OCI-LY3 (cell line): ENCODE data around the gene ANKRD28.

Experiments used
- H2AFZ ChIP-seq: fragments of 200-600, 300-600 bp; shearing (Covaris generic); 2 replicates; pipeline ENCODE4 v1.6.0; 2014; ENCODE audit warnings: antibody characterized with exemption, low read depth, low read length
- H3K27ac ChIP-seq: fragments of 200-600, 300-600 bp; sonication (generic); 2 replicates; pipeline ENCODE4 v1.5.1; 2014; ENCODE audit warnings: mild to moderate bottlenecking, low read length, moderate library complexity, mixed read lengths
- H3K27me3 ChIP-seq: fragments of 200-600, 300-600 bp; sonication (generic); 2 replicates; pipeline ENCODE4 v1.6.1; 2014; ENCODE audit warnings: low read depth, low read length, mixed read lengths
- H3K36me3 ChIP-seq: fragments of 200-600, 300-600 bp; sonication (generic); replicated peaks from 2 replicates; pipeline ENCODE3; 2014; ENCODE audit warnings: low read depth, low read length, mixed read lengths
- H3K4me1 ChIP-seq: fragments of 300-600, 200-600 bp; sonication (generic); 2 replicates; pipeline ENCODE4 v1.6.1; 2014; ENCODE audit warnings: low read length, mixed read lengths
- H3K4me2 ChIP-seq: fragments of 200-600, 300-600 bp; sonication (generic); 2 replicates; pipeline ENCODE4 v1.6.1; 2014; ENCODE audit warnings: low read length, mixed read lengths
- H3K4me3 ChIP-seq: fragments of 300-600, 200-600 bp; sonication (generic); 2 replicates; pipeline ENCODE4 v1.5.1; 2014; ENCODE audit warnings: antibody characterized with exemption, mild to moderate bottlenecking, low read length, moderate library complexity
- H3K79me2 ChIP-seq: fragments of 300-600, 200-600 bp; shearing (Covaris generic); 2 replicates; pipeline ENCODE4 v1.6.1; 2014; ENCODE audit warnings: mild to moderate bottlenecking, low read length, mixed read lengths
- H3K9ac ChIP-seq: fragments of 300-600, 200-600 bp; shearing (Covaris generic); 2 replicates; pipeline ENCODE4 v1.6.0; 2014; ENCODE audit warnings: mild to moderate bottlenecking, low read length, moderate library complexity
- H3K9me3 ChIP-seq: fragments of 200-600, 300-600 bp; shearing (Covaris generic); 2 replicates; pipeline ENCODE4 v1.6.1; 2014; ENCODE audit warnings: low read length, mixed read lengths; ENCODE audit not compliant: insufficient read depth
- H4K20me1 ChIP-seq: fragments of 200-600, 300-600 bp; sonication (generic); 2 replicates; pipeline ENCODE4 v1.6.1; 2016; ENCODE audit warnings: low read length, mixed read lengths; ENCODE audit not compliant: insufficient read depth
- CTCF ChIP-seq: fragments of 200-600, 300-600 bp; sonication (generic); IDR thresholded peaks from 2 replicates; pipeline ENCODE4 v1.5.1; 2014; ENCODE audit warnings: antibody characterized with exemption, low read length, low read depth
- EZH2phosphoT487 ChIP-seq: fragments of 200-600 bp; shearing (Covaris generic); IDR thresholded peaks from 2 replicates; pipeline ENCODE4 v1.6.1; 2018; ENCODE audit warnings: antibody characterized with exemption, mixed run types, low read depth

The ANKRD28 gene

GRCh38 chr3:15664144-15664543, 133.6 kb downstream of the ANKRD28 start:
- peaks cover 2% of the 10 kb centered on the region; the same call in 1 of the 2 replicates for H3K9me3 ChIP-seq
- no peaks in the 10 kb centered on the region for H3K4me1 ChIP-seq
- no peak overlapping the region for H3K9ac ChIP-seq
- H4K20me1 ChIP-seq = no peaks in the 10 kb centered on the region
- no peaks in the 10 kb centered on the region for H3K79me2 ChIP-seq
- no peak overlapping the region for H3K27ac ChIP-seq
- no peaks in the 10 kb centered on the region for H3K27me3 ChIP-seq
- no peak overlapping the region for H3K4me2 ChIP-seq
- H3K36me3 ChIP-seq = peaks cover 20% of the 10 kb centered on the region
- H2AFZ ChIP-seq = no peak overlapping the region
- no peak for TF ChIP-seq EZH2phosphoT487
- TF ChIP-seq CTCF = no peak
- H3K4me3 ChIP-seq = no peak overlapping the region

GRCh38 chr3:15660055-15660935, 137.5 kb downstream of the ANKRD28 start:
- H3K9ac ChIP-seq = no peak overlapping the region
- no peaks in the 10 kb centered on the region for H3K79me2 ChIP-seq
- H3K36me3 ChIP-seq = peaks cover 14% of the 10 kb centered on the region
- H2AFZ ChIP-seq = no peak overlapping the region
- no peaks in the 10 kb centered on the region for H3K27me3 ChIP-seq
- TF ChIP-seq CTCF (no peak), EZH2phosphoT487 (no peak)
- no peak overlapping the region for H3K4me3 ChIP-seq
- H4K20me1 ChIP-seq = no peaks in the 10 kb centered on the region
- H3K4me1 ChIP-seq = no peaks in the 10 kb centered on the region
- no peak overlapping the region for H3K27ac ChIP-seq
- no peak overlapping the region for H3K4me2 ChIP-seq
- H3K9me3 ChIP-seq = peaks cover 25% of the 10 kb centered on the region

- Histone ChIP-seq H3K9ac (no peak overlapping the region), H3K9me3 (peaks cover 30% of the 10 kb centered on the region), H3K27me3 (no peaks in the 10 kb centered on the region), H2AFZ (no peak overlapping the region), H3K4me2 (no peak overlapping the region), H3K27ac (no peak overlapping the region), H3K79me2 (no peaks in the 10 kb centered on the region), H3K4me3 (no peak overlapping the region), H3K4me1 (no peaks in the 10 kb centered on the region), H4K20me1 (no peaks in the 10 kb centered on the region), H3K36me3 (peaks cover 17% of the 10 kb centered on the region)
- TF ChIP-seq EZH2phosphoT487 (no peak), CTCF (no peak)
Observed at GRCh38 chr3:15659254-15659975, 138.4 kb downstream of the ANKRD28 start.

- Histone ChIP-seq H3K4me3 (no peak overlapping the region), H3K27ac (no peak overlapping the region), H3K9me3 (peaks cover 30% of the 10 kb centered on the region)
Observed at GRCh38 chr3:15657016-15657415, 140.8 kb downstream of the ANKRD28 start.

More at GRCh38 chr3:15657016-15657415, 140.8 kb downstream of the ANKRD28 start:
- no peaks in the 10 kb centered on the region for H3K79me2 ChIP-seq
- TF ChIP-seq EZH2phosphoT487 (no peak), CTCF (no peak)
- H3K9ac ChIP-seq = no peak overlapping the region
- no peaks in the 10 kb centered on the region for H3K4me1 ChIP-seq
- peaks cover 17% of the 10 kb centered on the region for H3K36me3 ChIP-seq
- H3K4me2 ChIP-seq = no peak overlapping the region
- H2AFZ ChIP-seq = no peak overlapping the region
- no peaks in the 10 kb centered on the region for H4K20me1 ChIP-seq
- no peaks in the 10 kb centered on the region for H3K27me3 ChIP-seq
